RWPE2 (cell line): Measurements from ENCODE around the gene IFFO2.
A peak's percentile ranks its signal among the peaks of the same experiment; 100 is the strongest.

ENCODE experiments used
- ATAC-seq: fragments of 200-7000 bp; cut with Tn5 transposase; 3 replicates; pipeline ENCODE4 v1.9.1; 2021; ENCODE audit warnings: low read depth
- DNase-seq: peaks from one replicate; pipeline ENCODE4 v3.0.0-alpha.2; 2020; ENCODE audit warnings: low spot score
- H3K27ac ChIP-seq: fragments of 450-650 bp; 2 replicates; pipeline ENCODE4 v1.5.1; 2017; ENCODE audit warnings: mild to moderate bottlenecking; ENCODE audit not compliant: poor library complexity, severe bottlenecking
- H3K27me3 ChIP-seq: fragments of 250-450 bp; sonication (Bioruptor Pico); 2 replicates; pipeline ENCODE4 v1.5.1; 2021; ENCODE audit warnings: mild to moderate bottlenecking, moderate library complexity; ENCODE audit not compliant: insufficient read depth, poor library complexity, severe bottlenecking
- H3K36me3 ChIP-seq: fragments of 250-450 bp; sonication (Bioruptor Pico); 2 replicates; pipeline ENCODE4 v1.5.1; 2020; ENCODE audit warnings: low read depth, mild to moderate bottlenecking, moderate library complexity
- H3K4me1 ChIP-seq: fragments of 250-450 bp; sonication (Bioruptor Pico); 2 replicates; pipeline ENCODE4 v1.5.1; 2021; ENCODE audit warnings: mild to moderate bottlenecking, moderate library complexity; ENCODE audit not compliant: insufficient read depth, poor library complexity, severe bottlenecking
- H3K4me3 ChIP-seq: fragments of 250-450 bp; sonication (Bioruptor Pico); 2 replicates; pipeline ENCODE4 v1.5.1; 2021; ENCODE audit warnings: mild to moderate bottlenecking, moderate library complexity; ENCODE audit not compliant: severe bottlenecking
- H3K9me3 ChIP-seq: fragments of 250-450 bp; sonication (Bioruptor Pico); 2 replicates; pipeline ENCODE4 v1.5.1; 2021; ENCODE audit warnings: mild to moderate bottlenecking, moderate library complexity; ENCODE audit not compliant: severe bottlenecking
- TF ChIP-seq, protein P1 (sequence below): fragments of 450-650 bp; IDR thresholded peaks from one replicate; pipeline ENCODE4 v1.5.1; 2017; ENCODE audit warnings: mild to moderate bottlenecking, moderate library complexity; ENCODE audit not compliant: poor library complexity, severe bottlenecking

Gene IFFO2

DNA sequence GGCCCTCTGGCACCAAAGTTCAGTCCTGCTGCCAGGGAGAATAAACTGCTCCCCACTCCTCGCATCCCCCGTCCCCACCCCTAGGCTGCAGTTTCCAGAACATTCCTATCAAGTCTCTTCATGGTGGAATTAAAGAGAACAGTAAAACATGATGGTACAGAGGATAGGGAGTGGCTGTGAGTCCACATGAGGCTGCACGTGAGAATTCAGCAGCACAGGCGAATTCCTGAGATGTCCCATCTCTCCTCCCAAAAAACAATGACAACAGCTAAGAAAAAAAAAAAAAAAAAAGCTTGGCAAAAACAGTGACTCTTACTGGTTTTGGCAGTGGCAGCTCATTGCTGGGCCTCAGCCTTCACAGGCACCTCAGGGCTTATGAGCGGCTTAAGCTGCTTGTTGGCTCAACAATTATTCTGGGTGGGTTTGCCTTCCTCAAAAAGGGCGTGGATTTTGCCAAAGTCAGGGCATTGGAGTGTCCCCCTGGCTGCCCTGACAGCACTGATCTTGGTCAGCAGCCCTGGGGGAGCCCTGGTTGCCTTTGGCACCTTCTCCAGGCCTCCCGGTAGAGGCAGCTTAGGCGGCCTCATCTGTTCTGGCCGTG lies 5.7 kb upstream of the IFFO2 start:
- TF ChIP-seq, protein P1, sequence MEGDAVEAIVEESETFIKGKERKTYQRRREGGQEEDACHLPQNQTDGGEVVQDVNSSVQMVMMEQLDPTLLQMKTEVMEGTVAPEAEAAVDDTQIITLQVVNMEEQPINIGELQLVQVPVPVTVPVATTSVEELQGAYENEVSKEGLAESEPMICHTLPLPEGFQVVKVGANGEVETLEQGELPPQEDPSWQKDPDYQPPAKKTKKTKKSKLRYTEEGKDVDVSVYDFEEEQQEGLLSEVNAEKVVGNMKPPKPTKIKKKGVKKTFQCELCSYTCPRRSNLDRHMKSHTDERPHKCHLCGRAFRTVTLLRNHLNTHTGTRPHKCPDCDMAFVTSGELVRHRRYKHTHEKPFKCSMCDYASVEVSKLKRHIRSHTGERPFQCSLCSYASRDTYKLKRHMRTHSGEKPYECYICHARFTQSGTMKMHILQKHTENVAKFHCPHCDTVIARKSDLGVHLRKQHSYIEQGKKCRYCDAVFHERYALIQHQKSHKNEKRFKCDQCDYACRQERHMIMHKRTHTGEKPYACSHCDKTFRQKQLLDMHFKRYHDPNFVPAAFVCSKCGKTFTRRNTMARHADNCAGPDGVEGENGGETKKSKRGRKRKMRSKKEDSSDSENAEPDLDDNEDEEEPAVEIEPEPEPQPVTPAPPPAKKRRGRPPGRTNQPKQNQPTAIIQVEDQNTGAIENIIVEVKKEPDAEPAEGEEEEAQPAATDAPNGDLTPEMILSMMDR, result no peak
- H3K36me3 ChIP-seq, result no peaks in the 10 kb centered on the region
- peaks cover 10% of the 10 kb centered on the region for H3K4me1 ChIP-seq
- no peaks in the 10 kb centered on the region for H3K27me3 ChIP-seq
- H3K4me3 ChIP-seq, result no peak overlapping the region
- peak; percentile 44 for ATAC-seq
- H3K27ac ChIP-seq, result peak overlapping the region; percentile 17
- no peaks in the 10 kb centered on the region for H3K9me3 ChIP-seq
- peak; percentile 34 for DNase-seq

DNA sequence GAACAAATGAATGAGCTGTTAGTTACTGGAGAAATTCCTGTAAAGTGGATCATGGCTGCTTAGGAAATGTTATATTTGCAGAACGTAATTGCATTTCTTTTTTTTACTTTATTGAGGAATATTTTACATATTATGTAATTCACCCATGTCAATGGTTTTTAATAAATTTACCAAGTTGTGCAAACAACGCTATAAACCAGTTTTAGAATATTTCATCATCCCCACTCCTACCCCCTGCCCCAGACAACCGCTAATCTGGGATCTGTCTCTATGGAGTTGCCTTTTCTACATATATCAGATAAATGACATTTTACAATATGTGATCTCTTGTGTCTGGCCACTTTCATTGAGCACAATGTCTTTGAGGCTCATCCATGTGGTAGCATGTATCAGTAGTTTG lies 4.3 kb upstream of the IFFO2 start:
- DNase-seq, result no peak
- Histone ChIP-seq H3K4me1 (peaks cover 5% of the 10 kb centered on the region), H3K27ac (no peak overlapping the region), H3K4me3 (no peak overlapping the region), H3K27me3 (no peaks in the 10 kb centered on the region), H3K9me3 (no peaks in the 10 kb centered on the region), H3K36me3 (no peaks in the 10 kb centered on the region)
- ATAC-seq, result no peak
- TF ChIP-seq, protein P1, result no peak

DNA sequence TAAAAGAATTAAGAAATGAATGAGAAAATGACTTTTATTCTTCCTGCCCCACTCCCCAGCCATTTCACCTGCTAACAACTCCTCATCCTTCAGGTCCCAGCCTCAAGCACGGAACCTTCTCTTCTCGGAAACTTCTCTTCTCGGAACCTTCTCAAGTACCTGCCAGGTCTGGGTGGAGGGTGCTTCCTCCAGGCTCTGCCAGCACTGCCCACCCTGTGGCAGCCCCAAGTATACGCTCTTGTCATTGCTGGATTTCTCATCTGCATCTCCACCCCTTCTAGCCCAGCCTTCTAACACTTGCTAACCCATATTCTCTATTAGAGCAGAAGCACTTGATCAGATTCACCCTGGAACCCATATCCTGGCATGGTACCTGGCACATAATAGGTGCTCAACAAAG lies 3.9 kb upstream of the IFFO2 start:
- Histone ChIP-seq H3K27ac (no peak overlapping the region), H3K9me3 (no peaks in the 10 kb centered on the region), H3K4me1 (peaks cover 1% of the 10 kb centered on the region), H3K27me3 (no peaks in the 10 kb centered on the region), H3K4me3 (no peak overlapping the region), H3K36me3 (no peaks in the 10 kb centered on the region)
- TF ChIP-seq, protein P1, result no peak
- ATAC-seq, result no peak
- DNase-seq, result peak; percentile 24

DNA sequence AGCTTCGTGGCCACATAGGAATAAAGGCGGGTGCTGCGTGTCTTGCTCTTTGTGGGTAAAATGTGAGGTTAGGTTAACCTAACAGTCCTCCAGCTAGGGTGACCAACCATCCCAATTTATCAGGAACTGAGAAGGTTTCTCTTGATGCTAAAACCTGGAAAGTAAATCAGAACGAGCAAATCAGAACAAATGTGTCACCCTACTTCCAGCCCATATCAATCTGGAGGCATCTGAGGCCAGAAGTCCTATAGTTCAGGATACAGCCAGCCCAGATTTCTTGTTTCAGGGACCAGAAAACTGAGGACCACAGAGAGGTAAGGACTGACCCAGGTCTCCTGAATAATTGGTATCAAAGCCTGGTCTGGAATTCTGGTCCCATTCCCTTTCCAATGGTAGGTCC lies 3.1 kb upstream of the IFFO2 start:
- H3K4me1 ChIP-seq, result peaks cover under 1% of the 10 kb centered on the region
- peaks cover under 1% of the 10 kb centered on the region; the same call in 1 of the 2 replicates for H3K36me3 ChIP-seq
- H3K4me3 ChIP-seq, result no peak overlapping the region
- ATAC-seq, result no peak
- no peak for DNase-seq
- H3K27me3 ChIP-seq, result no peaks in the 10 kb centered on the region
- H3K27ac ChIP-seq, result no peak overlapping the region
- H3K9me3 ChIP-seq, result no peaks in the 10 kb centered on the region
- TF ChIP-seq, protein P1, result no peak

DNA sequence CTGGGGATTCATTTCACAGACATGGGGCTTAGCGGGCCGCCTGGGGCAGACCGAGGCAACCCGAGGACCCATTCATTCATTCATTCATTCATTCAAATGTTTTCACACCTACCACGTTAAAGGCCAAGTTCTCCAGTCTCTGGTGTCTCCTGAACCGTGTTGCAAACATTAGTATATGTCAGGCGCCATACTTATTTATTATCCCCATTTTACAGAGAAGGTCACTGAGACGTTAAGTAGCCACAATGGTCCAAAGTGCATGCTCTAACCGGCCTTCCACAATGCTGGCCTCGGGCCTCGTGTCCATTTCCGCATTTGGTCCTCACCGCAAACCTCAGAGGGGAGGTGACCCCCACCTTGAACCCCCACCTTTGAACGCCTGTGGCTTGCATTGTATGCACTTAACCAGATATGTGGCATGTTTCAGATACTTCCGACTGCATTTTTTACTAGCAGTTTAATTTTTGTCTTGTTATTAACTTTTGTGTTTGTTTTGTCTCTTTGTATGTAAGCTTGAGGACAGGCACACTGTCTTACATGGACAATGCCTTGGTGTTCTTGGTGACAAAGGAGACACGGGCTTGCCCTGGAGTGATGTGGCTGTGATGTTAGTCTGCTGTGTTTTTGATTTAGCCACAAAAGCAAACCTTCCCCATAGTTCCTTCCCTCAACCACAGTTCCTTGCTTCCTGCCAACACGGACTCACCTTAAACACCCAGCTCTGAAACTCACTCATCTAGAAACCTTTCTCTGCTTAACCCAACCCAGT lies 1.2 kb upstream of the IFFO2 start:
- Histone ChIP-seq H3K4me3 (no peak overlapping the region), H3K27ac (no peak overlapping the region), H3K9me3 (no peaks in the 10 kb centered on the region), H3K4me1 (peaks cover 15% of the 10 kb centered on the region), H3K27me3 (no peaks in the 10 kb centered on the region), H3K36me3 (peaks cover 16% of the 10 kb centered on the region)
- DNase-seq (no peak), ATAC-seq (no peak)
- TF ChIP-seq, protein P1, result no peak
